GM18526 (cell line): ENCODE data around the gene C10orf71.

ENCODE experiments used
- POLR2A ChIP-seq: IDR thresholded peaks from 3 replicates; pipeline ENCODE4 v1.6.1; 2011; ENCODE audit not compliant: insufficient read length; ENCODE audit errors: extremely low read depth

Gene C10orf71

DNA sequence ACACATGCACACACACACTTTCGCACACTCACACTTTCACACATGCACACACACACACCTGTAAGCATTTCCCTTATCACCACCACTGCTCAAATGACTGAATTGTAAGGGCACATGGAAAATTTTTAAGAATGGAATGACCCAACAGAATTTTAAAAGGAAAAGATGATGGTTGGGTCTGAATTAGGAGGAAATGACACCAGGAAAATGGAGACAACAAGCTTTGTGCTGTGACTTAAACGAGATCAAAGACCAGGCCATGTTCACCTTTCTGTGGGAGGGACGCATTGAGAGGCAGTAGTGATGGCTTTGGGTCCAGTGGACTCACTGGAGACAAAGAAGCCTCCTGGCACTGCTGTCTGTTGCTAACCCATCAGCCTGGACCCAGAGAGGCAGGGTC lies 16.7 kb upstream of the C10orf71 start:
- no peak for TF ChIP-seq POLR2A

DNA sequence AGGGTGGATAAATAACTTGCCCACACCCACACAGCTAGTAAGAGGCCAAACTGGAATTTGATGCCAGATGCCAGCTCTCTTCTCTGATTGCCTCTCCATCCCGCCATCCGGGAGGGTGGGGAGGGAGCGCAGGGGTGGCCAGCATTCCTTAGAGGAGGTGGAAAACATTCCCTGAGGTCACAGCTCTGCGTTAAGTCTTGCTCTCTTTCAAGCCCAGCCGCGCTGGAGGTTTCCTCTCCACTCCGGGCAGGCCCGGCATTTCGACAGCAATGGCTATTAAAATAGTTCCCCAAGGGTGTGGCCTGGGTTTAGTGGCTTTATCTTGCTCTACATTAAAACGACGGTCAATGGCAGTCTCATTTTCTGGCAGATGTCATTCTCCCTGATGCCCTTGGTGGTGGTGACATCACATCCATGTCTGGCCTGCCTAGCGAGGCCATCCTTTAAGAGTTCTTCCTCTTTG lies 16.1 kb upstream of the C10orf71 start:
- no peak for TF ChIP-seq POLR2A

DNA sequence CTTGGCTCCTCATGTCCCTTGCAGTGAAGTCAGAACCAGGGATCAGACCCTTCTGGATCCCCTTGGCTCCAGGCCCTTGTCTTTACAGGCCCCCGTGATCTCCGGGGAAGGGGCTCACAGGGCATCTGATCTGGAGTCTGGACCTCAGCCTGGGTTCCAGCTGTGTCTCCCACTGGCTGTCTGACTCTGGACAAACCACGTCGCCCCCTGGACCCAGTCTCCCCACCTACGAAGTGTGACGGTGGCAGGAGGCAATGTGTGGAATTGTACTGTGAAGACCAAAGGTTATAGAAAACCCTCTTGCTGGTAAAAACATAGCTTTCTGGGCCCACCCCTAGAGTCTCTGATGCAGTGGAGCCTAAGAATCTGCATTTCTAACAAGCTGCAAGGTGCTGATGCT lies 15.5 kb upstream of the C10orf71 start:
- no peak for TF ChIP-seq POLR2A

DNA sequence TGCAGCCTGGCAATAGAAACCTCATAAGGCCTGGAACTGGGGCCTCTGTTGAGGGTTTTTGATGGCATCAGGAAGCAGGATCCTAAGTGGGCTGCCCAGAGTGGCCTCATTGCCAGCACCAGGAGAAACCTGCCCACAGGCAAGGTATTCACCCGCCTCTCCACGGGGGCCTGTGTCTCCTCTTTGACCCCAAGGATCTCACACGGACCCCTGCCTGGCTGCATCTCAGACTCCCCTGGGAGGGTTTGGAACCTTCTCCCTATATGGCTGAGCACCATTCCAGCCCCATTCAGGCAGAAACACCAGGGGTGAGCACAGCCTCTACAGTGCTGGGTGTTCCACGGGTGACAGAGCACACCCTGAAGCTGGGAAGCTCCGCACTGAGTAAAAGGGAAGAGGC lies 14.6 kb upstream of the C10orf71 start:
- no peak for TF ChIP-seq POLR2A

DNA sequence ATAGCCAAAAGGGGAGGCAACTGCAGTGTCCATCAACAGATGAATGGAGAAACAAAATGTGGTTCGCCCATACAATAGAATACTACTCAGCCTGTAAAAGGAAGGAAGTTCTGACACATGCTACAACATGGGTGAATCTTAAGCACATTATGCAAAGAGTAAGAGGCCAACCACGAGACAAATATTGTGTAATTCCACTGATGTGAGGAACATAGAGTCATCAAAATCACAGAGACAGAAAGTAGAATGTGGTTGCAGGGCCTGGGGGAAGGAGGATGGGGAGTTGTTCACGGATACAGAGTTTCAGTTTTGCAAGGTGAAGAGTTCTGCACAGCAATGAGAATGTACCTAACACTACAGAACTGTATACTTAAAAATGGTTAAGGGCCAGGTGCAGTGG lies 13.7 kb upstream of the C10orf71 start:
- no peak for TF ChIP-seq POLR2A

DNA sequence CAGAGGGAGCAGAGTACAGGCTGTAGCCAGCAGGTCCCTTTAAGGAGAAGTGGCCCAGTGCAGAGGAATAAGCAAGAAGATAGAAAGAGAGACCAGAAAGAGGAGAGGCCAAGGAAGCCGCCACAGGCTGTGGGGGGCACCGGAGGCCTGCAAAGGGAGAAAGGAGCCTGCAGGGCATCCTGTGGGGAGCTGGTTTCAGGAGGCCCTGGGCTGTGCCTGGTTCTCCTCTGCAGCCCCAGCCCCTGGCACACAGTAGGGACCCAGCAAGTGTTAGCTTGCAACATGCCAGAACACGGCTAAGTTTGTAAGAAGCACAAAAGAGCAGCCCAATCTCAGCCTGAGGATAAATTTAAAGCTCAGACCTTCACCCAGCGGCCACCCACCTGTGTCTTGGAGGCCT lies 12.3 kb upstream of the C10orf71 start:
- TF ChIP-seq POLR2A, result no peak

DNA sequence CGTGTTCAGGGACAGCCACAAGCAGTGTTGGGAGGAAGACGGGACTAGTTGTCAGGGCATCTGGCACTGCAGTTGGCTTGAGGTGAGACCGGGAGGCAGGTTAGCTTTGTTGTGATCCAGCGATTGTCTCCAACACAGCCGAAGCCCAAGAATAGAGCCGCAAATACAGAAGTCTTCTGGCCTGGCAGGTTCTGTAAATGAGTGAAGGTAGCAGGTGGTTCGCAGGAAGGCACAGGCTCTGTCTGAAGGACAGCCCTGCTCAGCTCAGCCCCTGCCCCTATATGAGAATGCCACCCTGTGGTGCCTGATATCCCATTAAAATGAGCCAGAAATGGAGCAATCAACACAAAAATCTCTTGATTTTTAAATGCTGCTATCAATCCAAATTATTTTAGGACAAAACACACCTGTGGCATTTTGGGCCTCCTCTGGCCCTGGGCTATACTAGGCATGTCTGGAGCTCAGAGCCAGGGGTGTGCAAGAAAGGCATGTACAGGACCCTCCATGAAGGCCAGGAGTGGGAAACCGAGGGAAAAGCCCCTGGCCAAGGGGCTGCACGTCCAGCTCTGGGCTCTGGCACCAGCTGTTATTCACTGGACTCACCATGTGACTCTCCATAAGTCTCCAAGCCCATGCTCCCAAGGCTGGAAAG lies 11.2 kb upstream of the C10orf71 start:
- TF ChIP-seq POLR2A, result no peak

DNA sequence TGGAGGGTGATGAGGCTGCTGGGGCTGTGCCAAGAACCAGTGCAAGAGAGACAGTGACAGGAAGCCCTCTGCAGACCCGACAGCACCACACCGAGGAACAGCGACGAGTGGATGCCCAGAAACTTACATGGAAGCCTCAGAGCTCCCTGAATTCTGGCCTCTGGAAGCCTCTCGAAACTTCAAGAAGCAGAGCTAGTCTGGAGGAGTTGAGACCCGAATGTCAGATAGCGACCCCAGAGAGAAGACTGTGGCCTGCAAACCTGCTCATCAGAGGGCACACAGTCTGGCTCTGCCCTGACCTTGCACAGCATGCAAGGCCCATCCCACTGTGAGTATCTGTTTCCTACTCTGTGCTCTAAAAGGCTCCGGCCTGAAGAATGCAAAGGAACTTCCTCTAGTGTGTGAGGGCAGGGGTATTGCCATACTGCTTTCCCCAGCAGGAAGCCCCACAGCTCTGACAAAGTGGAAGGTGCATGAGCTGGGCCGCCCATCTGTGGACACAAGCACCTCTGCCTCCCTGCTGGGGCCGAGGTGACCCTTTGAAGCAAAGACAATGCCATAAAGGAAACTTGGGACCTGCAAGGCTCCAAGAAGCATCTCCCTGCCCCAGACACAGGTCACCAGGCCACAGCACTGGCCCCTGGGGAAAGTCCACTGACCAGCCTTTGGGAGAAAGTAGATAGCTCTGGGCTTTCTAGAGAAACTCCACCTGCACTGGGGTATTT lies 10.5 kb upstream of the C10orf71 start:
- TF ChIP-seq POLR2A, result no peak

DNA sequence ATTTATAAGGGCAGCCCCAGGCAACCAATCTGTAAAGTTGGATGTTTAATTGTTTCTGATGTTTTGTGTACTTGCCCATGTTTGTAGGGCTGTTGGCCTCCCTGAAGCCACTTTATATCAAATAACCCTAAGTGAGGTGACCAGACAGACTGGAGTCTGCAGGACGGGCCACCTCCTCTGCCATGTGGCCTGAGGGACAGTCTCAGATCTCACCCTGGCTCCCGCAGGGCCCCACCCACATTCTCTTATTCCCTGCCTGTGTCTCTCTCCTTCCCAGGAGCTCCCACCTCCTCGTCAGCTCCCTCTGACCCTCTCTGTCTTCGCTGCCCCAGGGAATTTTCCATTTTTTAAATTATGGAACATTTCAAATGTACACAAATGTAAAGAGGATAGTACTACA lies 9.5 kb upstream of the C10orf71 start:
- TF ChIP-seq POLR2A, result no peak

DNA sequence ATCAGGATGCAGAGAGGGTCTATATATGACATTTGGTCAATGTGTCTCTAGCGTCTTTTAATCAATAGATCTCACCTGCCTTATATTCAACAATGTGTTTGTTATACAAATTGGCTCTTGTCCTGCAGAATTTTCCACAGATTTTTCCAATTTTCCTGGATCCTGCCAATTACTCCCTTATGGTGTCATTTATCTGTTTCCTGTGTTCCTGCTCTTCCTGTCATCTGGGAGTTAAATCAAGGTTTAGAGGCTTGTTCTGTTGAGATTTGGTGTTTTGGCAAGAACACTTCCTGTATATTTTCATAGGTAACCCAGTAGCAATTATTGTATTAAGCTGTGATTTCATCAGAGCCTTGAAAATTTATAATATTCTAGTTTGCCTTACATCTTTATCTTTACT lies 8.8 kb upstream of the C10orf71 start:
- TF ChIP-seq POLR2A, result no peak

DNA sequence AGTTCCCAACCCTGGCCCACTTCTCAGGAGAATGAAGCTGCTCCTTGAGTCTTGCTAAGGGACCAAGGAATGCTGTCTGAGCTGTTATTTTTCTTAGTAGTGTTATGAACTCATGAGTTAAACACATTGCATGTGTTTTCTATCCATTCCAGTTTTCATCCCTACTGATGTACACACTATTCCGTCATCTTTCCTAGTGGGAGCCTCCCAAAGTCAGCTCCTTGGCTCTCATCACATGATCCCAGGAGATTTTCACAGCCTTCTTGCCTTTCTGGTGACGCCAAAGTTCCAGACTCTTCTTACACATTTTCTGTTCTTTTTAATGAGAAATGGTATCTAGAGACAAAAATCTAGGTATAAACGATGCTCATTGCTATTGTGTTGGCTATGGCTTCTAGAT lies 8.4 kb upstream of the C10orf71 start:
- no peak for TF ChIP-seq POLR2A

DNA sequence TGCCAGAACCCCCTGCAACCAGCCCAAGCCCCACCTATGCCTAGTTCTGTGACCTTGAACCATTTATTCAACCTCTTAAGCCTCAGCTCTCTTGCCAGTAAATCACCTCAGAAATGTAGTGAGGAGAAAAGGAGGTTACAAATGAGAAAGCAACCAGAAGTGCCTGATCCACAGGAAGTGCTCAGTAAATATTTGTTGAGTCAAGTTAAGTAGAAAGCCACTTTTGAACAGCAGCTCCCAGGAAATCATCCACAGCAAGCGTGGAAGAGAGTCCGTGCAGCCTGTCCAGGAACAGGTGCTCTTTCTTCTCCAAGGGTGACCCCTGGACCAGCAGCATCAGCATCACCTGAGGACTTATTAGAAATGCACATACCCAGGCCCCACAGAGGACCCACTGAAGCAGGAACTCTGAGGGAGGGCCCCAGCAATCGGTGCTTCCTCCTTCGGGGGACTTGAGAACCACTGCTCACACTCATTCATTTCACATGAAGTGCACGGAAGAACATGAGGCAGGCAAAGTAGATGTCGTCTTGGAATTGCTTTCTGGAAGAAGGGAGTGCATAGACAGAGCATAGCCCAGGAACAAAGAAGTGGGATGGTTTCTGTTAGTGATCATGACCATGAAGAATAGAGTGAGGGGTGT lies 6.3 kb upstream of the C10orf71 start:
- no peak for TF ChIP-seq POLR2A

DNA sequence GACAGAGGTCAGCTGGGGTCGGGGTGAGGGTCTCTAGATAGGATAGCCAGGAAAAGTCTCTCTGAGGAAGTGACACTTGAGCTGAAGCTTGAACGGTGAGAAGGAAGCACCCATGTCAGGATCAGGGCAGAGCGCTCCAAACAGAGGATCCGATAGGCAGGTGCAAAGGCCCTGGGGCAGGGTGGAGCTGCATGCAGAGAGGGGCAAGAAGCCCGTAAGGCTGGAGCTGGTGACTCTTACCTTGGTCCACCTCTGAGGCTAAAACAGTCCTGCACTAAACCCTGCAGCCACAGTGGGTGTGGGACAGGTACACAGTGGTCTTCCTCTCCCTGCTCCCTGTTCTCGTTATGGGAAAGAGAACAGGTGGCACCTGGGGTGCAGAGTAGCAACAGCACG lies 5.8 kb upstream of the C10orf71 start:
- no peak for TF ChIP-seq POLR2A

DNA sequence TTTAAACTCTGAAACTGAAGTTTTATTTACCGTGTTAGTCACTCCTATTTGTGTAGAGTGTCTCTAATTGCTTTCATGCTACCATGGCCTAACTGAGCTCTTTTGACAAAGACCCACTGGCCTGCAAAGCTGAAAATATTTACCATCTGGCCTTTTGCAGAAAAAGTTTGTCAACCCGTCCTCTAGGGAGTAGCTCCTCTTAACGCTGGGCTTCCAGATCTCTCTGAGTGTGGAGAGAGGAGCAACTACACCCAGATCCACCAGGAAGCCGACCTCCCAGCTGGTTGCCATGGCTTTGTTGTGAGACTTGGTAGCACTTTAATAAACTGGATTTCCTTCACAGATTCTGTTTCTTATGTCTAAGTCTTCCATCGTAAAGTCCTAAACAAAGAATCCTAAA lies 4.2 kb upstream of the C10orf71 start:
- TF ChIP-seq POLR2A, result no peak

DNA sequence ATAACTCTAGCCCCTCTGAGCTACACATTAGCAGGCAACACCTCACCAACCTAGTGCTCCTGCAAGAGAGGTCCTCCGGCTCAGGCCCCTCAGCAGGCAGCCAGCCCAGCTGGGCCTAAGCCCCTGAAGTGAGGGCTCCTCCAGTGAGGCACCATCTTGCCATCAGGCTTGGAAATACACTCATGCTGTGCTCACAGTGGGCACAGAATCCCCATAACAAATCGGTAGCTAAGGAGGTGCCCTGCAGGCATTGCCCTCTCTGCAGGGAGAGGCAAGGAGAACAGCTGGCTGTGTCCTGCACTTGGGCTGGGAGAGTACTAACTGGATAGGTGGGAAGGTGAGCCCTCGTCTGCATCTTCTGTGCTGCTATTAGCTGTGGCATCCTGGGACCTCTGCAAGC lies 3.7 kb upstream of the C10orf71 start:
- no peak for TF ChIP-seq POLR2A

DNA sequence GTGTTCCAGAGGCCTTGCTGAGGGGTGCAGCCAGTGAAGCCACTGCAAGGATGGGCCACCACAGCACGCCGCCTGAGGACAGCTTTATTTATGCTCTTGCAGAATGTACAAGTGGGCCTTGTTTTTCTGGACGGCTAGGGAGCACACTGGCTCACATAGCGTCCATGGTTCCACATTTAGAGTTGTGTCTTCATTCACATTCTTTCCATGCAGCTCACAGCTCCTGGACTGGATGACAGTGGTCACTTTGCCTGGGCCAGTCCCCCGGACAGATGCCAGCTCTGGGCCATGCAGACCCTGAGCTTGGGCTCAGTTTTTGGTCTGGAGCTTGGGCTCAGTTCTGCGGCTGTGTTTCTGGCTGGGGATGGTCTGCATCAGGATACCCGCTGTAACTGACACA lies 2.6 kb upstream of the C10orf71 start:
- no peak for TF ChIP-seq POLR2A

DNA sequence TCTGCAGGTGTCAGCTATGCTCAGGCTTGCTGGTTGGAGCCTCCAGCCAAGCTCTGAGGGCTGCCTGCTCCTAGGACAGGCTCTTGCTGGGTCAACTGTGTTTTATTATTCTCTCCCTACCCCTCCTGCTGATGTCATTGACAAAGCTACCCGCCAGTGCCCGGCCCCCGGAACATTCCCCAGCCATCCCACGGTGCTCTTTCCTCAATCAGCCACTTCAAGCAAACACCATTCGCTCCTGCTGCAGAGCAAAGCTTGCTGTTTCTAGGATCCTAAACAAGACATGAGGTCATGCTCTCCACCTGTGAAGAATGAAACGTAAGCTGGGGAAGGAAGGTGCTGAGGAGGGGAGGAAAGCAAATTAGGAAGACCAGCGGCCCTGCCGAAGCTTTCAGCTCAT lies 2.1 kb upstream of the C10orf71 start:
- no peak for TF ChIP-seq POLR2A
